K562 (cell line): ENCODE measurements around the gene ADM2. TPM values are rescaled to one million over a fixed set of nuclear protein-coding genes. Genes with fewer than 3 reads are reported as not detected.
A peak's percentile ranks its signal among the peaks of the same experiment; 100 is the strongest.

Experiments
- ATAC-seq: fragments of 200-7000 bp; cut with Tn5 transposase; 3 replicates; pipeline ENCODE4 v1.9.1; 2020; ENCODE audit warnings: moderate library complexity
- BruUV-seq: library from RNA; stranded (reverse); fragments of 400-500 nt; replicated peaks from 2 replicates; lab custom pipeline; 2021; lab: Mats Ljungman, UMichigan
- CTCF ChIA-PET: fragments of 300-600 bp; formaldehyde crosslinking; extraction: SDS; loops from one replicate; lab custom pipeline; 2021; ENCODE audit warnings: low intra/inter-chr PET ratio; lab: Yijun Ruan, JAX
- POLR2A ChIA-PET: fragments of 300-600, 350-650 bp; sonication (Branson Sonifier 250); formaldehyde crosslinking; extraction: SDS; loops from one replicate; lab custom pipeline; 2021; ENCODE audit warnings: antibody characterized with exemption, inconsistent platforms; lab: Yijun Ruan, JAX
- DNase-seq, 4 experiments: peaks; one replicate each; pipeline versions ENCODE4 v3.0.0 to v3.0.0-alpha.2; 2011 to 2018; ENCODE audit warnings: low spot score in 3 of 4, mixed read lengths in 3 of 4; ENCODE audit errors: extremely low read depth in 1 of 4
- FAIRE-seq: peaks from 2 replicates; lab custom pipeline; 2011; peaks lifted over from hg19 to GRCh38; lab: Jason Lieb, UNC
- H2AFZ ChIP-seq: 2 replicates; pipeline ENCODE4 v1.6.0; 2011; ENCODE audit warnings: low read depth, low read length, control low read depth, inconsistent platforms
- H3K27ac ChIP-seq: fragments of 200-600 bp; 3 replicates; pipeline ENCODE4 v1.8.0; 2011; ENCODE audit warnings: low read depth, mild to moderate bottlenecking, control low read depth, inconsistent platforms, low read length, moderate library complexity, mixed read lengths; ENCODE audit errors: extremely low read depth
- H3K27me3 ChIP-seq, 2 experiments: fragments of 300-600 bp in 1 of 2; 2 replicates in 1 of 2; 3 replicates in 1 of 2; pipeline versions ENCODE4 v1.6.0 to v1.8.0; 2011; ENCODE audit warnings: inconsistent platforms in 2 of 2, low read length in 2 of 2, mild to moderate bottlenecking in 1 of 2, mixed read lengths in 1 of 2, moderate library complexity in 1 of 2; ENCODE audit not compliant: control insufficient read depth in 2 of 2, insufficient read depth in 2 of 2
- H3K36me3 ChIP-seq: fragments of 300-600 bp; 3 replicates; pipeline ENCODE4 v1.8.0; 2011; ENCODE audit warnings: mild to moderate bottlenecking, low read length, inconsistent platforms; ENCODE audit not compliant: control insufficient read depth, insufficient read depth
- H3K4me1 ChIP-seq, 2 experiments: fragments of 200-600 bp in 1 of 2; replicated peaks in 1 of 2; 2 replicates in 1 of 2; 3 replicates in 1 of 2; pipeline versions ENCODE4 v1.5.1 to v1.8.0; 2011; ENCODE audit warnings: inconsistent platforms in 2 of 2, low read length in 2 of 2, mild to moderate bottlenecking in 1 of 2, mixed read lengths in 1 of 2, moderate library complexity in 1 of 2; ENCODE audit not compliant: control insufficient read depth in 2 of 2, insufficient read depth in 2 of 2
- H3K4me2 ChIP-seq: 2 replicates; pipeline ENCODE4 v1.6.1; 2011; ENCODE audit warnings: low read length, control low read depth, inconsistent platforms, mixed read lengths; ENCODE audit not compliant: insufficient read depth
- H3K4me3 ChIP-seq: fragments of 200-600 bp; sonication (generic), shearing (Covaris generic); 2 replicates; pipeline ENCODE4 v1.5.1; 2016; ENCODE audit warnings: control low read depth, inconsistent platforms
- H3K79me2 ChIP-seq: fragments of 200-600 bp; 3 replicates; pipeline ENCODE4 v1.8.0; 2011; ENCODE audit warnings: low read length, inconsistent platforms; ENCODE audit not compliant: control insufficient read depth, insufficient read depth
- H3K9ac ChIP-seq, 2 experiments: 2 replicates each; pipeline versions ENCODE4 v1.6.0 to v1.6.1; 2011; ENCODE audit warnings: low read depth in 2 of 2, low read length in 2 of 2, control low read depth in 1 of 2, inconsistent platforms in 1 of 2, mild to moderate bottlenecking in 1 of 2, mixed read lengths in 1 of 2; ENCODE audit not compliant: insufficient read depth in 1 of 2
- H3K9me1 ChIP-seq: one replicate; pipeline ENCODE4 v1.6.0; 2011; ENCODE audit warnings: inconsistent platforms, mild to moderate bottlenecking, low read length, moderate library complexity; ENCODE audit not compliant: control insufficient read depth, insufficient read depth
- H3K9me3 ChIP-seq: replicated peaks from 2 replicates; pipeline ENCODE4 v1.5.1; 2011; ENCODE audit warnings: low read depth, low read length, inconsistent platforms; ENCODE audit not compliant: control insufficient read depth, insufficient read depth
- H4K20me1 ChIP-seq: replicated peaks from 2 replicates; pipeline ENCODE4 v1.6.1; 2011; ENCODE audit warnings: low read length, inconsistent platforms, mixed read lengths; ENCODE audit not compliant: control insufficient read depth, insufficient read depth
- ASH1L ChIP-seq: fragments of 450-650 bp; IDR thresholded peaks from 2 replicates; pipeline ENCODE4 v1.6.1; 2018; ENCODE audit warnings: borderline replicate concordance, mild to moderate bottlenecking, low read depth; ENCODE audit not compliant: partially characterized antibody
- POLR2G ChIP-seq: fragments of 200-400 bp; formaldehyde crosslinking; IDR thresholded peaks from 2 replicates; pipeline ENCODE4 v1.6.1; 2017; ENCODE audit warnings: low read depth, mild to moderate bottlenecking, antibody characterized with exemption, low read length, moderate library complexity
- RBFOX2 ChIP-seq: fragments of 200-400 bp; formaldehyde crosslinking; IDR thresholded peaks from 2 replicates; pipeline ENCODE4 v1.6.1; 2017; ENCODE audit warnings: low read depth, mild to moderate bottlenecking, low read length, moderate library complexity
- TEAD4 ChIP-seq, 2 experiments: sonication (generic) in 1 of 2; formaldehyde crosslinking in 1 of 2; IDR thresholded peaks; 2 replicates each; pipeline versions ENCODE4 v1.6.1 to v1.8.0; 2012 to 2022; ENCODE audit warnings: borderline replicate concordance in 1 of 2, inconsistent platforms in 1 of 2, low read length in 1 of 2, mild to moderate bottlenecking in 1 of 2, missing genetic modification reagents in 1 of 2
- ZNF143 ChIP-seq: sonication (generic); formaldehyde crosslinking; IDR thresholded peaks from 2 replicates; pipeline ENCODE4 v1.9.0; 2022; ENCODE audit warnings: mild to moderate bottlenecking, missing genetic modification reagents
- ZNF586 ChIP-seq: fragments of 450-650 bp; formaldehyde crosslinking; conservative IDR thresholded peaks from 2 replicates; pipeline ENCODE4 v1.4.0; 2020; ENCODE audit warnings: mild to moderate bottlenecking, moderate library complexity
- WGBS: fragments of 100-300 bp; shearing (Covaris generic); methylation state at CpG from one replicate; pipeline ENCODE4 v1.1.6; 2016; ENCODE audit warnings: low coverage, mixed read lengths; ENCODE audit not compliant: insufficient coverage; ENCODE audit errors: missing lambda C conversion rate; 5-methylcytosine and 5-hydroxymethylcytosine counted together
- in situ Hi-C: fragments of 300-500 bp; cut with MboI; formaldehyde crosslinking; loops from 4 replicates; pipeline ENCODE4 v1.15.0; 2018; ENCODE audit warnings: inconsistent platforms, mixed read lengths
- intact Hi-C: fragments of 100-400 bp; cut with micrococcal nuclease; formaldehyde crosslinking; loops from 2 replicates; pipeline ENCODE4 v1.14.2; 2022
- polyA plus RNA-seq, 8 experiments: library from polyadenylated mRNA; depleted of rRNA in 4 of 8; stranded (reverse) in 5 of 8; unstranded in 3 of 8; fragments of >200 nt; fragmentation: Nextera tagmentation in 2 of 8; fragmentation: Illumina TruSeq in 1 of 8; extraction: Ambion mirVana in 2 of 8; extraction: Trizol in 1 of 8; gene quantifications; 2 replicates each; pipeline versions ENCODE4 v1.2.1 to v1.2.3, GENCODE V29; 2011 to 2014; ENCODE audit warnings: inconsistent platforms in 1 of 8, missing spikeins in 1 of 8
- total RNA-seq, 7 experiments: library from RNA; depleted of rRNA in 6 of 7; stranded (reverse); fragments of >200 nt in 6 of 7; fragmentation: Illumina TruSeq in 2 of 7; extraction: Trizol in 2 of 7; gene quantifications; 2 replicates each; pipeline versions ENCODE4 v1.2.1 to v1.2.3, GENCODE V29; 2011 to 2021; ENCODE audit warnings: low replicate concordance in 1 of 7

The ADM2 gene
- total and polyA plus RNA-seq, 9 of the 15 experiments (the other 6 are each of a cell fraction or from before 2014, with no cell fraction given): 0.11 to 5.1 (median 0.38) TPM

DNA sequence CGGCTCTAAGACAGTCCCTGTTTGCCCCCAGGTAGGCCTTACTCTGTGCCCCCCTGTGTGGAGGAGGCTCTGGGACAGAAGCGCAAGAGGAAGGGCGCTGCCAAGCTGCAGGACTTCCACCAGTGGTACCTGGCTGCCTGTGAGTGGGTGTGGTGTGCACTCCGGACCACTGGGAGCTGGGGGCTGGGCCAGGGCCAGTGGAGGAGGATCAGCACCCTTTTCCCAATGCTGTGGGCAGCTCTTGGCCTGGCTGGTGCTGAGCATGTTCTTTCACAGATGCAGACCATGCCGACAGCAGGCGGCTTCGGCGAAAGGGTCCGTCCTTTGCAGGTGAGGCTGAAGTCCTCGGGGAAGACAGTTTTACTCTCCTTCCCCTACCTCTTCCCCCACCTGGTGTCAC lies 40.4 kb downstream of the ADM2 start:
- POLR2A ChIA-PET: interaction anchor here (0.5 to 5.3 kb wide), 6 partner anchors 7 to 331 kb away, joined by 3 to 65 read pairs (median 4); partner anchors contain the start of genes LMF2 and NCAPH2
- Histone ChIP-seq H3K27ac (no peak overlapping the region), H2AFZ (no peak overlapping the region), H3K9me3 (no peaks in the 10 kb centered on the region), H3K9me1 (no peaks in the 10 kb centered on the region), H3K27me3 (no peaks in the 10 kb centered on the region), H3K4me3 (no peak overlapping the region), H3K36me3 (peaks cover 70% of the 10 kb centered on the region; the same call in 1 of the 3 replicates)
- CTCF ChIA-PET: no interaction called here
- 98% methylated on average over 9 of the region's 10 CpGs for WGBS
- ATAC-seq: no peak
- TF ChIP-seq ASH1L: no peak
- no peak for TF ChIP-seq TEAD4 (IDR thresholded peaks at IDR 0.05; ENCODE audit: low read length)
- no peak for TF ChIP-seq TEAD4 (CRISPR knock-in tag; IDR thresholded peaks at IDR 0.05; ENCODE audit: borderline replicate concordance)
- no peak for TF ChIP-seq ZNF143
- no peak for TF ChIP-seq ZNF586 (CRISPR knock-in tag)
- TF ChIP-seq RBFOX2: peak; percentile 16; the same call in 1 of the 2 replicates
- peak; percentile 65 for TF ChIP-seq POLR2G
- TF ChIP-seq, all 486 proteins: peak for 2
- Histone ChIP-seq H3K79me2 (peaks cover 28% of the 10 kb centered on the region), H4K20me1 (peaks cover 12% of the 10 kb centered on the region; the same call in 1 of the 2 replicates), H3K9ac (no peak overlapping the region), H3K4me1 (peaks cover 2 to 40% of the 10 kb centered on the region in 2 experiments; a peak in 4 of 5 replicates), H3K4me2 (no peak overlapping the region)
- FAIRE-seq: no peak
- DNase-seq: no peak
- BruUV-seq: no TSS peak
- intact Hi-C loops: no loop called here
- in situ Hi-C loops: loop anchor here (5.0 kb wide), 1 partner anchor 46 kb away; no protein-coding TSS in a partner anchor
